NT2/D1 (cell line): Measurements from ENCODE around the gene KCNH1.
"Not testable (repeated sequence)": the region's sequence is repeated elsewhere in the genome, so short reads cannot be mapped to it uniquely, and the experiment has no call there.

Experiments used
- DNase-seq: peaks from one replicate; pipeline ENCODE4 v3.0.0-alpha.2; 2011; ENCODE audit warnings: low read depth, low spot score
- H3K27me3 ChIP-seq: 2 replicates; pipeline ENCODE4 v1.6.0; 2011; ENCODE audit warnings: mild to moderate bottlenecking; ENCODE audit not compliant: insufficient read length, insufficient read depth
- H3K36me3 ChIP-seq: 2 replicates; pipeline ENCODE4 v1.6.1; 2011; ENCODE audit warnings: mild to moderate bottlenecking, low read length, mixed read lengths; ENCODE audit not compliant: insufficient read depth, insufficient read length
- H3K4me1 ChIP-seq: 2 replicates; pipeline ENCODE4 v1.5.1; 2011; ENCODE audit not compliant: insufficient read depth, insufficient read length
- H3K4me3 ChIP-seq: 2 replicates; pipeline ENCODE4 v1.5.1; 2011; ENCODE audit warnings: low read depth; ENCODE audit not compliant: insufficient read length
- H3K9ac ChIP-seq: 2 replicates; pipeline ENCODE4 v1.6.0; 2011; ENCODE audit warnings: low read depth; ENCODE audit not compliant: insufficient read length
- H3K9me3 ChIP-seq: 2 replicates; pipeline ENCODE4 v1.5.1; 2011; ENCODE audit warnings: mild to moderate bottlenecking, low read length; ENCODE audit not compliant: insufficient read depth
- SUZ12 ChIP-seq: IDR thresholded peaks from 2 replicates; pipeline ENCODE4 v1.6.1; 2011; ENCODE audit not compliant: insufficient read length, insufficient read depth; ENCODE audit errors: extremely low read depth
- YY1 ChIP-seq: IDR thresholded peaks from 2 replicates; pipeline ENCODE4 v1.6.1; 2011; ENCODE audit not compliant: insufficient read length, insufficient read depth
- ZNF274 ChIP-seq: IDR thresholded peaks from 2 replicates; pipeline ENCODE4 v1.6.1; 2011; ENCODE audit warnings: mild to moderate bottlenecking, low read depth, low read length

The KCNH1 gene

GRCh38 chr1:211024901-211025300 lies 109.0 kb downstream of the KCNH1 start:
- no peak for TF ChIP-seq SUZ12
- no peak for TF ChIP-seq YY1
- no peak for TF ChIP-seq ZNF274
- no peak overlapping the region for H3K9ac ChIP-seq

DNA sequence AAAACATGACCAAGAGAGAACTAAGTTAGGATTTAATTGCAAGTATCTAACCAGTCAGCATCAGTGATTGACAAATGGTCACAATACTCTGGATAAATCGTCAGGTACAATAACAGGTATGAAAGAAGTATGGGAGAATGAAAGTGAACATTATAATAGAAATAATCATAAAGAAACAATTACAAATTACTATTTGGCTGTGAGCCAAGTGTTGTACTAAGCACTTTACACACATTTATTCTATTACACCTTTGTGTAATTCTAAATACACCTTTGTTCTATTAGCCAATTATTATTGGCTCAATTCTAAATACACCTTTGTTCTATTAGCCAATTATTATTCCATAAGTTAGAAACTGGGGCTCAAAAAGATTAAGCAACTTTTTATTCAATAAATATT lies 114.7 kb downstream of the KCNH1 start:
- H3K4me1 ChIP-seq = no peaks in the 10 kb centered on the region
- no peaks in the 10 kb centered on the region for H3K27me3 ChIP-seq
- DNase-seq = no peak
- no peak overlapping the region for H3K9ac ChIP-seq
- no peak overlapping the region for H3K4me3 ChIP-seq
- H3K36me3 ChIP-seq = no peaks in the 10 kb centered on the region
- no peaks in the 10 kb centered on the region for H3K9me3 ChIP-seq
- TF ChIP-seq SUZ12 = no peak
- TF ChIP-seq YY1 = no peak
- no peak for TF ChIP-seq ZNF274

More at GRCh38 chr1:211024901-211025300, 109.0 kb downstream of the KCNH1 start:
- H3K36me3 ChIP-seq = no peaks in the 10 kb centered on the region
- no peaks in the 10 kb centered on the region for H3K27me3 ChIP-seq
- no peaks in the 10 kb centered on the region for H3K9me3 ChIP-seq
- H3K4me3 ChIP-seq = no peak overlapping the region
- H3K4me1 ChIP-seq = no peaks in the 10 kb centered on the region
- DNase-seq = no peak

- no peak for TF ChIP-seq ZNF274
- no peak for DNase-seq
- Histone ChIP-seq H3K4me1 (no peaks in the 10 kb centered on the region), H3K36me3 (no peaks in the 10 kb centered on the region), H3K9me3 (no peaks in the 10 kb centered on the region), H3K4me3 (no peak overlapping the region), H3K27me3 (no peaks in the 10 kb centered on the region), H3K9ac (no peak overlapping the region)
Measured at GRCh38 chr1:211018690-211019089, 115.3 kb downstream of the KCNH1 start.

DNA sequence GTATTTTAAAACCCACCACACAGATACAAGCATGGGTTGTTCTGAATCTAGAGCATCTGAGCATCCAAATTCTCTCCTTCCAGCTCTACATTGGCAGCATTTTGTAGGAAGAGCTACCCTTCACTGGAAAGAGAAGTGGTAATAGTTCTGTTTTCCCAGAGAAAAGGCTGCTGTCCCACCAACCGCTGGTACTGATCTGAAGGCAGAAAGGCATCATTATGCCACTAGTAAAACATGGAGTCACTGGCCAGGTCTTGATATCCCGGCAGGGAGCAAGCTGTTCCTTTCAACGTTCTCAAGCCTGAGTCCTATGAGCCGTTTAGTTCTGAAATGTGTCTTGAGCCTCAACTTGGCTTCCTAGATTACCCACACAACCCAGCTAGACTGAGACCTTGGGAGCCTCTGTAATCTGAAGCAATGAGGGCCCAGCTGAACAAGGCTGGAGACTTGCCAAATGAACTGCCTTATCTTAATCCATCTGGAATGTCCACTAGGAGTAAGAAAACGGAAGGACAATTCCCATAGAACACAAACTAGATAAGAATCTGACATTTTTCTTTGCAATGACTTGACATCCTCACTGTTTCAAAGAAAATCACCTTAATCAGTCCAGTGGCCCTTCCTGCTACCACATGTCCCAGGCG lies 116.8 kb downstream of the KCNH1 start:
- no peak overlapping the region for H3K4me3 ChIP-seq

DNA sequence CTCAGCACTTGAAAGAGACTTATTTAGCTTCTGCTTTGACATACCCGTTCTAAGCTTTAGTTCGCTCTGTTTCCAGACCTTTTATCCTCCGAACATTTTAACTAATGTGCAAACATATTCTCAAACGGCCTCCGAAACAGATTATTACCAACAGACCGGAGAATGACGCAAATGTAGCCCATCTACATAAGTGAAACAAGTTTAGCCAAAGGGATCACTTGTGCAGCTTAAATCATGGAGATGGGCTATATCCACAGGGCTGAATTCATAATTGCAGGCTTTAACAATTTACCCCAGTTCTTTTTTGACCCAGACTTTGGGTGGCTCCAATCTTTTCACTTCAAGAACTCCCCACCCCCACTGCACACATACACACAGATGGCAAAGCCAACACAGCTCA lies 119.7 kb downstream of the KCNH1 start:
- no peaks in the 10 kb centered on the region for H3K27me3 ChIP-seq
- no peaks in the 10 kb centered on the region for H3K9me3 ChIP-seq
- TF ChIP-seq YY1 (no peak), ZNF274 (no peak), SUZ12 (no peak)
- no peaks in the 10 kb centered on the region for H3K36me3 ChIP-seq
- H3K9ac ChIP-seq = no peak overlapping the region
- H3K4me3 ChIP-seq = no peak overlapping the region
- DNase-seq = no peak
- peaks cover 3% of the 10 kb centered on the region for H3K4me1 ChIP-seq

More for the DNA sequence above, 116.8 kb downstream of the KCNH1 start:
- no peaks in the 10 kb centered on the region for H3K36me3 ChIP-seq
- TF ChIP-seq ZNF274 (no peak), SUZ12 (no peak), YY1 (no peak)
- no peaks in the 10 kb centered on the region for H3K27me3 ChIP-seq
- H3K4me1 ChIP-seq = peaks cover 3% of the 10 kb centered on the region
- no peak overlapping the region for H3K9ac ChIP-seq
- H3K9me3 ChIP-seq = no peaks in the 10 kb centered on the region
- no peak for DNase-seq

GRCh38 chr1:211013346-211014240 lies 120.4 kb downstream of the KCNH1 start:
- no peaks in the 10 kb centered on the region for H3K27me3 ChIP-seq
- no peaks in the 10 kb centered on the region for H3K36me3 ChIP-seq
- TF ChIP-seq YY1 (no peak), ZNF274 (no peak), SUZ12 (no peak)
- no peak overlapping the region for H3K4me3 ChIP-seq
- H3K9ac ChIP-seq = no peak overlapping the region
- no peak for DNase-seq
- no peaks in the 10 kb centered on the region for H3K9me3 ChIP-seq
- peaks cover 3% of the 10 kb centered on the region for H3K4me1 ChIP-seq

- H3K9ac ChIP-seq, H3K9me3 ChIP-seq, H3K27me3 ChIP-seq, H3K4me3 ChIP-seq, H3K36me3 ChIP-seq, DNase-seq, H3K4me1 ChIP-seq: not testable (repeated sequence)
Measured at GRCh38 chr1:211011128-211011527, 122.8 kb downstream of the KCNH1 start.
